ENCODE data around the gene LRRC53.

LRRC53 gene

DNA sequence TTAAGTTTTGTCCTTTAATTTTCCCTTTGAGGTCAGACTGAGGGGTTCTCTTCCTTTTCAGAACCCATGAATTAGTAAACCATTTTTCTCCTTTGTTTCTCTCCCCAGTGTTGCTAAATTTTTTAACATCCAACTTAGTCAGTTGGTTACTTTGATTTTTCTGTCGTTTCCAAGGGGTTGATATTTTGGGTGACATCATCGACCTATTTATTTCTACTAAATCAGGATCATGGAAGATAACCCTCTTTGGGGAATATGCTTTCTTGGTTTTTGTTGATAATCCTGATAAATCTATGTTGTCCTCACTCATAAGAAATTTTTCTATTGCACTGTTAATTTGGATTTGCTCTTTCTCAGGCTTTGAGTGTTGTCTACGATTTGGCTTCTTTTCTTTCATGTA, 40.9 kb downstream of the LRRC53 start:
- TF ChIP-seq, protein P1, sequence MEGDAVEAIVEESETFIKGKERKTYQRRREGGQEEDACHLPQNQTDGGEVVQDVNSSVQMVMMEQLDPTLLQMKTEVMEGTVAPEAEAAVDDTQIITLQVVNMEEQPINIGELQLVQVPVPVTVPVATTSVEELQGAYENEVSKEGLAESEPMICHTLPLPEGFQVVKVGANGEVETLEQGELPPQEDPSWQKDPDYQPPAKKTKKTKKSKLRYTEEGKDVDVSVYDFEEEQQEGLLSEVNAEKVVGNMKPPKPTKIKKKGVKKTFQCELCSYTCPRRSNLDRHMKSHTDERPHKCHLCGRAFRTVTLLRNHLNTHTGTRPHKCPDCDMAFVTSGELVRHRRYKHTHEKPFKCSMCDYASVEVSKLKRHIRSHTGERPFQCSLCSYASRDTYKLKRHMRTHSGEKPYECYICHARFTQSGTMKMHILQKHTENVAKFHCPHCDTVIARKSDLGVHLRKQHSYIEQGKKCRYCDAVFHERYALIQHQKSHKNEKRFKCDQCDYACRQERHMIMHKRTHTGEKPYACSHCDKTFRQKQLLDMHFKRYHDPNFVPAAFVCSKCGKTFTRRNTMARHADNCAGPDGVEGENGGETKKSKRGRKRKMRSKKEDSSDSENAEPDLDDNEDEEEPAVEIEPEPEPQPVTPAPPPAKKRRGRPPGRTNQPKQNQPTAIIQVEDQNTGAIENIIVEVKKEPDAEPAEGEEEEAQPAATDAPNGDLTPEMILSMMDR (IDR thresholded peaks at IDR 0.05) = no peak
- H3K9me3 ChIP-seq = no peaks in the 10 kb centered on the region
- H3K27me3 ChIP-seq = no peaks in the 10 kb centered on the region

GRCh38 chr1:74470936-74471335, 41.5 kb downstream of the LRRC53 start:
- Histone ChIP-seq H3K27ac (no peak overlapping the region), H3K4me3 (ENCODE audit: low read depth in 1 of 2, low read length in 1 of 2) (no peak overlapping the region), H3K36me3 (no peaks in the 10 kb centered on the region), H3K27me3 (no peaks in the 10 kb centered on the region), H3K4me1 (ENCODE audit: control insufficient read depth in 1 of 2, insufficient read depth in 1 of 2, low read depth in 1 of 2, low read length in 1 of 2) (no peaks in the 10 kb centered on the region), H3K9me3 (no peaks in the 10 kb centered on the region)
- TF ChIP-seq, protein P1 (IDR thresholded peaks at IDR 0.05) = no peak

More for the DNA sequence above, 40.9 kb downstream of the LRRC53 start:
- Histone ChIP-seq H3K4me1 (ENCODE audit: control insufficient read depth in 1 of 2, insufficient read depth in 1 of 2, low read depth in 1 of 2, low read length in 1 of 2) (no peaks in the 10 kb centered on the region), H3K36me3 (no peaks in the 10 kb centered on the region), H3K4me3 (ENCODE audit: low read depth in 1 of 2, low read length in 1 of 2) (no peak overlapping the region), H3K27ac (no peak overlapping the region)

GRCh38 chr1:74470251-74470650, 42.2 kb downstream of the LRRC53 start:
- TF ChIP-seq, protein P1 (IDR thresholded peaks at IDR 0.05) = no peak
- Histone ChIP-seq H3K9me3 (no peaks in the 10 kb centered on the region), H3K27ac (no peak overlapping the region), H3K4me1 (ENCODE audit: control insufficient read depth in 1 of 2, insufficient read depth in 1 of 2, low read depth in 1 of 2, low read length in 1 of 2) (no peaks in the 10 kb centered on the region), H3K36me3 (no peaks in the 10 kb centered on the region), H3K27me3 (no peaks in the 10 kb centered on the region), H3K4me3 (ENCODE audit: low read depth in 1 of 2, low read length in 1 of 2) (no peak overlapping the region)

DNA sequence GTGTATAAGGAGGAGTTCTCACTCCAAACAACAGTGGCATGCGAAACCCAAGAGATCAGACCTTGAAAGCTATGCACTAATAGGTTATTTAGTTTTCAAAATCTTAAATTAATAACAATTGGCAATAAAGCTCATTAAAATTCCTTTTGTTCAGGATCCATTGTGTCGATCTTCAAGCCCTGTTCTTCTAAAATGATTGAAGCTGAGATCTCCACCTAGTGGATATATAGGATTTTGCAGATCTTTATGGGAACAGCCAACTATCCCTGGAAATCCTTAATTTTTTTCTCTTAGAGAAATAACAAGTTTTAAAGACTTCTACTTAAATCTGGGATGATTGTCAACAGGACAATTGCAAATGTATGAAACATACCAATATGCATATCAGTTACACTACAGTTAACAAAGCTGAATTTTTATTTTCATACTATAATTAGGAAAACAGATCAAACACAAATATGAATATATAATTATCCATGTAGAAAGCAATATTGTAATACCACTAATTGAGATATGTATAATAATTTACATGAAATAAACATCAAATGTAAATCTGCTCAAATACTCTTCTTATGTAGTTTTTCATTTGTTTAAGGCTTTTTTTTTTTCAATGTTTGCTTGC, 43.3 kb downstream of the LRRC53 start:
- Histone ChIP-seq H3K4me3 (ENCODE audit: low read depth in 1 of 2, low read length in 1 of 2) (no peak overlapping the region), H3K27ac (no peak overlapping the region), H3K4me1 (ENCODE audit: control insufficient read depth in 1 of 2, insufficient read depth in 1 of 2, low read depth in 1 of 2, low read length in 1 of 2) (no peaks in the 10 kb centered on the region), H3K9me3 (no peaks in the 10 kb centered on the region), H3K36me3 (no peaks in the 10 kb centered on the region), H3K27me3 (no peaks in the 10 kb centered on the region)
- TF ChIP-seq, protein P1 (IDR thresholded peaks at IDR 0.05) = no peak

DNA sequence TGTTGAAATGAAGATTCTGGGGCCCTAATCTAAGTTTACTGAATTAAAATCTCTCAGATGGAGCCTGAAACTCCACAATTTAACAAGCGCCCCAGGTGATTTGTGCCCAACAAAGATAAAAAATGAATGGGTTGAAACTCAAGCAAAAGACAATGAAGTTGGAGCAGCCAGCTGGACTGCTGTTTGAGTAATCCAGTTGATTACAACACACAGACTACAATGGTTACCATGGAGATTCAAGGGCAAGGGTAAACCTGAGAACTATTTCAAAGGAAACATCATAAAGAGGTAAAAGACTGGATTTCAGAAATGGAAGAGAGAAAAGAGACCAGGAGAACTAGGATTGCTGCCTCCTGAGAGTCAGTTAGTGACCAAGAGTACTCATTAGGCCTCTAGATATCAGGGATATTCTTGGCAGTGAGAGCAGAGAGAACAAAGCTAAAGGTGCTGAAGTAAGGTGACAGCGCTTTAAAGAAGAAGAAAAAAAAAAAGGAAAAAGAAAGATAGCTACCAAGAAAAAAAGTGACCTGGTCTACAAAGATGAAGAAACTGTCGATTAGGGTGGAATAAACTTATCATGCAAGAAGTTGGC, 44.5 kb downstream of the LRRC53 start:
- Histone ChIP-seq H3K27me3 (no peaks in the 10 kb centered on the region), H3K27ac (no peak overlapping the region), H3K36me3 (no peaks in the 10 kb centered on the region), H3K4me3 (ENCODE audit: low read depth in 1 of 2, low read length in 1 of 2) (no peak overlapping the region), H3K9me3 (no peaks in the 10 kb centered on the region), H3K4me1 (ENCODE audit: control insufficient read depth in 1 of 2, insufficient read depth in 1 of 2, low read depth in 1 of 2, low read length in 1 of 2) (no peaks in the 10 kb centered on the region)
- TF ChIP-seq, protein P1 (IDR thresholded peaks at IDR 0.05) = no peak
